Epithelial cell of proximal tubule (primary cell): Measurements from ENCODE around the gene HEATR5B. TPM values are rescaled to one million over a fixed set of nuclear protein-coding genes. Genes with fewer than 3 reads are reported as not detected.

Experiments used
- DNase-seq: peaks from one replicate; pipeline ENCODE4 v3.0.0-alpha.2; 2011; ENCODE audit warnings: low read depth
- H3K4me3 ChIP-seq: 2 replicates; pipeline ENCODE4 v1.5.1; 2011; ENCODE audit warnings: low read depth, mild to moderate bottlenecking, low read length
- total RNA-seq: library from RNA; depleted of rRNA; stranded (reverse); fragments of >200 nt; gene quantifications from 2 replicates; pipeline ENCODE4 v1.2.3, GENCODE V29; 2015
- TF ChIP-seq, protein P1 (sequence below): conservative IDR thresholded peaks from 2 replicates; pipeline ENCODE4 v1.5.1; 2012; ENCODE audit warnings: low read depth, mild to moderate bottlenecking, low read length

The HEATR5B gene
- total RNA-seq, 1 donor from 2014 or later, result 12.2 TPM

DNA sequence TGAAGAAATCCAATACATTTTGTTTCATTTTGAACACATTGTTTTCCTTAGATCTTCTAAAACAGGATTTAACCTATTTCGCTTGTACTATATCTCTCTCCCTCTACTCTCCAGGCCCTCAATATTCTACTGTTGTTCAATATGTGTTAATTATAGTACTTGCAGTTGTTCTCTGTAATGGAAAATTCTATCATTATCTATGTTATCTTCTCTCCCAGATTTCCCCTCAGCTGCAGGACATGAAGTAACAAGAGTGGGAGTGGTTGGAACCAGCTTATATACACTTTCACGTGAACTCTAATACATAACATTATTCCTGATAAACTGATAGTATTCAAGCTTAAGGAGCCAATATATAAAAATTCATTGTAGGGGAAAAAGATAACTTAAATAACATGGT, 110.9 kb downstream of the HEATR5B start:
- no peak overlapping the region for H3K4me3 ChIP-seq
- DNase-seq, result no peak
- TF ChIP-seq, protein P1, sequence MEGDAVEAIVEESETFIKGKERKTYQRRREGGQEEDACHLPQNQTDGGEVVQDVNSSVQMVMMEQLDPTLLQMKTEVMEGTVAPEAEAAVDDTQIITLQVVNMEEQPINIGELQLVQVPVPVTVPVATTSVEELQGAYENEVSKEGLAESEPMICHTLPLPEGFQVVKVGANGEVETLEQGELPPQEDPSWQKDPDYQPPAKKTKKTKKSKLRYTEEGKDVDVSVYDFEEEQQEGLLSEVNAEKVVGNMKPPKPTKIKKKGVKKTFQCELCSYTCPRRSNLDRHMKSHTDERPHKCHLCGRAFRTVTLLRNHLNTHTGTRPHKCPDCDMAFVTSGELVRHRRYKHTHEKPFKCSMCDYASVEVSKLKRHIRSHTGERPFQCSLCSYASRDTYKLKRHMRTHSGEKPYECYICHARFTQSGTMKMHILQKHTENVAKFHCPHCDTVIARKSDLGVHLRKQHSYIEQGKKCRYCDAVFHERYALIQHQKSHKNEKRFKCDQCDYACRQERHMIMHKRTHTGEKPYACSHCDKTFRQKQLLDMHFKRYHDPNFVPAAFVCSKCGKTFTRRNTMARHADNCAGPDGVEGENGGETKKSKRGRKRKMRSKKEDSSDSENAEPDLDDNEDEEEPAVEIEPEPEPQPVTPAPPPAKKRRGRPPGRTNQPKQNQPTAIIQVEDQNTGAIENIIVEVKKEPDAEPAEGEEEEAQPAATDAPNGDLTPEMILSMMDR, result no peak

DNA sequence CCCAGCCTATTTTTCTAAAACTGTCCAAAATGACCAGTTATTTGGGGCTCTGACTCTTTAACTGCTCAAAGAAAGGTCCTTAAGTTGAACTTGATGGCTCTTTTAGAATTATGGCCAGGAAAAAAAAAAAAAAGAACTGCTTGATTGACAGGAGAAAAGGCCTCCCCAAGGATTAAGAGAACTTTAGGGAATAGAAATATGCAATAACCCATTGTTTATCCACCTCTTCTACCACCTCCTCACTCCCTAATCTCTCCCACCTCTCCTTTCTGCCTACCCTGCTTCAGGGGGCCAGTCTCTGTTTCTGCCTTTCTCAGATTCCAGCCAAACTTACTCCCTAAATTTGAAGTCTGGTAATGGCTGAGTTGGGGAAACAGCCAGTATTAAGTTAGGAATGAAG, 112.2 kb downstream of the HEATR5B start:
- TF ChIP-seq, protein P1, result no peak
- H3K4me3 ChIP-seq, result no peak overlapping the region
- DNase-seq, result no peak

GRCh38 chr2:36967236-36967876, 116.8 kb downstream of the HEATR5B start:
- DNase-seq, result peak; percentile 9
- TF ChIP-seq, protein P1, result no peak
- H3K4me3 ChIP-seq, result peak overlapping the region; percentile 95

GRCh38 chr2:36966370-36967235, 117.6 kb downstream of the HEATR5B start, which contains the start of gene STRN:
Gene STRN, minus strand, starts transcription at chr2:36966536. Its CDS starts 73 bp downstream, at chr2:36966463.
- peak; percentile 15 for DNase-seq
- TF ChIP-seq, protein P1, result no peak
- peak within 1 kb of the TSS; percentile 95 for H3K4me3 ChIP-seq

DNA sequence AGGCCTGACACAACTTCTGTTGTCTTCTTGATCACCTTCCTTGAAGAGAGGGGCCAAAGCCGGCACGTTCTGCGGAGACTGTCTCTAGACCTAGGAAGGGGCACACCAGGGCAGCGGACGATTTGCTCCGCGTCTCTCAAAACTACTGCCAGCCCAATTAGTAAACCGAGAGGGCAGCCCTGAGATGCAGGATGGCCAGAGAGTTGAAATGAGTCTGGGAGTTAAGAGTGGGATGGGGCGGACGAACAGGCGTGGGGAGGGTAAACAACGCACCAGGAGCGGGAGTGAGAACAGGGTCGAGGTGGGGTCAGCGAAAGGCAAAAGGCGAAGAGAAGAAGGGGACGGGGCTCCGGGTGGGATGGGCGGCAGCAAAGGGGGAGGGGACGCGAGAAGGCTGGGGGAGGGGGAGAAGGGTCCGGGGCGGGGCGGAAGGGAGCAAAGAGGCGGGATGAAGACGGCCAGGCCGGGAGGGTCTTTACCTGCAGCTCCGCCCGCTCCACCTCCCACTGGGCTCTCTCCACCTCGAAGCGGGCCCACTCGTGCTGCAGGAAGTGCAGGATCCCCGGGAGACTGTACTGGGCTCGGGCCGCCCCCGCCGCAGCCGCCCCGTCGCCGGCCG, 118.3 kb downstream of the HEATR5B start:
- TF ChIP-seq, protein P1, result no peak
- no peak for DNase-seq
- peak overlapping the region; percentile 94 for H3K4me3 ChIP-seq

- TF ChIP-seq, protein P1, result no peak
- DNase-seq, result no peak
- H3K4me3 ChIP-seq, result peak overlapping the region; percentile 94
Measured at GRCh38 chr2:36965206-36965605, 119.0 kb downstream of the HEATR5B start.
